Smooth muscle cell of trachea (primary cell): ENCODE data around the gene OR9Q2. TPM values are rescaled to one million over a fixed set of nuclear protein-coding genes. Genes with fewer than 3 reads are reported as not detected.

Experiments used
- total RNA-seq: library from RNA; depleted of rRNA; stranded (reverse); fragments of >200 nt; gene quantifications from 2 replicates; pipeline ENCODE4 v1.2.1, GENCODE V29; 2014

The OR9Q2 gene, protein sequence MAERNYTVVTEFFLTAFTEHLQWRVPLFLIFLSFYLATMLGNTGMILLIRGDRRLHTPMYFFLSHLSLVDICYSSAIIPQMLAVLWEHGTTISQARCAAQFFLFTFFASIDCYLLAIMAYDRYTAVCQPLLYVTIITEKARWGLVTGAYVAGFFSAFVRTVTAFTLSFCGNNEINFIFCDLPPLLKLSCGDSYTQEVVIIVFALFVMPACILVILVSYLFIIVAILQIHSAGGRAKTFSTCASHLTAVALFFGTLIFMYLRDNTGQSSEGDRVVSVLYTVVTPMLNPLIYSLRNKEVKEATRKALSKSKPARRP
- total RNA-seq, result not detected in 2 replicates

DNA sequence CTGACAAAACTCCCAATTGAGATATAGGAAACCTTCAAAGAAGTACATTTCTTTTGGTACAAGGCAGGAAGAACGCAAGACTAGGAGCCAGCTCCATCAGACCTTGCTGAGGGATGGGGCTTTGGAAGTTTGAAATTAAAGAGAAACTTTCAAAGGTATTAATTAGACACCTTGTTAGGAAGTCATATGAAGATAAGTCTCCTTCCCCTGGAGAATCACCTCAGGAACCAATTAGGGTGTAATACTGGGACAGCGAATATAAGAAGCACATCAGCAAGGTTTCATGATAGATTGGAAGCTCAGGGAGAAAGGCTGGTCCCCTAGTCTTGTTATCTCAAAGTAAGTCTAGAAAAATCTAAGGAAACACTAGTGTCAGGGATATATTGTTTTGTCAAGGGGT is at the start of gene OR9Q2:
TSS of gene OR9Q2 (plus strand) at position 301 of the 400 bp plus-strand sequence. CDS start 1,421 bp downstream, outside the sequence.

DNA sequence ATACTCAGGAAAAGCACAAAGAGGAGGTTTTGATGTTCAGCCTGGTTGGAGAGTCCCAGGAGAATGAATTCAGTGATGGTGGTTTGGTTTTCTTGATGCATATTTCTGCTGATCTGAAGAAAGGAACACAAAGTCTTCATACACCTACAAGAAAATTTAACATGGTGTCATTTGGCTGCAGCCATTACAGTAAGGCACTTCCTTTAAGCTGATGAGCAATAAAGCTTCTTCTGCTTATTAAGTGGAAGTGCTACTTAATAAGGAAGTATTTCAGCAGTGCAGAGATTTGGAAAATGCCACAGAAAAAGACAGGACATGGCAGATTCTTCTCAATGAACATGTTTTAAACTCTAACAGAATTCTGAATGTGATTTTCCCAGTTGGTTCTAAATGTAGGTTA is 15.2 kb downstream of the OR9Q2 start, which contains the start of gene OR1S2:
TSS of gene OR1S2 (minus strand) at position 101 of the 400 bp plus-strand sequence. CDS start at position 101, 0 bp downstream.

DNA sequence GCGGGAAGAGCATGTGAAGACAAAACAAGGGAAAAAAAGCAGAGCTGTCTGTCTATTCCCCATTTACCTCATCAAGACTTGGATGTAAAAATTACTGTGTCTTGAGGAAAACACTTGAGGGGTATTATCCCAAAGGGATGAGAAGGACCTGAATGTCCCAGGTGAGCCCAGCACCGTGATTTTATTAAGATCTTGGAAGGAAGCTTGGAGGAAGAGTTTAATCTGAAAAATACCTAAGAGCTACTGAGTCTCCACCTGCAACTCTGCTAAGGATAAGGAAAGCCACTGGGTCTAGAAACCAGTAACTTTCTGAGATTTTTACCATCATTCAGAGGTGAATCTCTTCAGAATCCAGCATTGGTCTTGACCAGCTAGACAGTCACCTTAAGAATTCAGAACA is 23.6 kb downstream of the OR9Q2 start, which contains the start of gene OR1S1:
TSS of gene OR1S1 (plus strand) at position 301 of the 400 bp plus-strand sequence.

Other genes starting within 250 kb of the OR9Q2 start
- gene OR9Q1, start 165.2 kb upstream of the OR9Q2 start, total RNA-seq, result not detected in 2 replicates
- gene OR6Q1, start 158.1 kb upstream of the OR9Q2 start, total RNA-seq, result not detected in 2 replicates
- gene OR9I1, start 63.5 kb upstream of the OR9Q2 start, total RNA-seq, result not detected in 2 replicates
- not detected in 2 replicates for gene OR1S2, start 15.1 kb downstream of the OR9Q2 start, total RNA-seq
- gene OR1S1, start 23.6 kb downstream of the OR9Q2 start, total RNA-seq, result not detected in 2 replicates
- gene OR10Q1, start 39.8 kb downstream of the OR9Q2 start, total RNA-seq, result not detected in 2 replicates
- gene OR10W1, start 79.2 kb downstream of the OR9Q2 start, total RNA-seq, result not detected in 2 replicates
- gene OR5B17, start 170.0 kb downstream of the OR9Q2 start, total RNA-seq, result not detected in 2 replicates
- not detected in 2 replicates for gene OR5B3, start 217.8 kb downstream of the OR9Q2 start, total RNA-seq
- gene OR5B2, start 239.1 kb downstream of the OR9Q2 start, total RNA-seq, result not detected in 2 replicates